GM12891 (cell line): ENCODE measurements around the gene SEPTIN12.

Experiments used
- PAX5 ChIP-seq: IDR thresholded peaks from 2 replicates; pipeline ENCODE4 v1.6.1; 2011; ENCODE audit warnings: low read length, moderate library complexity, mild to moderate bottlenecking; ENCODE audit not compliant: insufficient read depth, severe bottlenecking
- POLR2A ChIP-seq: IDR thresholded peaks from 2 replicates; pipeline ENCODE4 v1.6.1; 2011; ENCODE audit warnings: low read depth, low read length, control low read depth
- POLR2AphosphoS5 ChIP-seq: IDR thresholded peaks from 2 replicates; pipeline ENCODE4 v1.6.1; 2011; ENCODE audit warnings: low read depth, low read length, control low read depth
- POU2F2 ChIP-seq: IDR thresholded peaks from 2 replicates; pipeline ENCODE4 v1.6.1; 2011; ENCODE audit warnings: low read depth, mild to moderate bottlenecking, control low read depth, low read length, moderate library complexity
- SPI1 ChIP-seq: IDR thresholded peaks from 2 replicates; pipeline ENCODE4 v1.6.1; 2011; ENCODE audit warnings: low read depth, low read length, control low read depth
- TAF1 ChIP-seq: IDR thresholded peaks from 2 replicates; pipeline ENCODE4 v1.6.1; 2011; ENCODE audit warnings: low read depth, low read length, control low read depth

- TF ChIP-seq POLR2AphosphoS5: no peak
- TF ChIP-seq TAF1: no peak
- TF ChIP-seq POLR2A: no peak
- TF ChIP-seq PAX5: no peak
- TF ChIP-seq SPI1: no peak
- no peak for TF ChIP-seq POU2F2
Observed at GRCh38 chr16:4785758-4786433, 2.2 kb downstream of the SEPTIN12 start.
